ENCODE data around the gene BCCIP.

The BCCIP gene

DNA sequence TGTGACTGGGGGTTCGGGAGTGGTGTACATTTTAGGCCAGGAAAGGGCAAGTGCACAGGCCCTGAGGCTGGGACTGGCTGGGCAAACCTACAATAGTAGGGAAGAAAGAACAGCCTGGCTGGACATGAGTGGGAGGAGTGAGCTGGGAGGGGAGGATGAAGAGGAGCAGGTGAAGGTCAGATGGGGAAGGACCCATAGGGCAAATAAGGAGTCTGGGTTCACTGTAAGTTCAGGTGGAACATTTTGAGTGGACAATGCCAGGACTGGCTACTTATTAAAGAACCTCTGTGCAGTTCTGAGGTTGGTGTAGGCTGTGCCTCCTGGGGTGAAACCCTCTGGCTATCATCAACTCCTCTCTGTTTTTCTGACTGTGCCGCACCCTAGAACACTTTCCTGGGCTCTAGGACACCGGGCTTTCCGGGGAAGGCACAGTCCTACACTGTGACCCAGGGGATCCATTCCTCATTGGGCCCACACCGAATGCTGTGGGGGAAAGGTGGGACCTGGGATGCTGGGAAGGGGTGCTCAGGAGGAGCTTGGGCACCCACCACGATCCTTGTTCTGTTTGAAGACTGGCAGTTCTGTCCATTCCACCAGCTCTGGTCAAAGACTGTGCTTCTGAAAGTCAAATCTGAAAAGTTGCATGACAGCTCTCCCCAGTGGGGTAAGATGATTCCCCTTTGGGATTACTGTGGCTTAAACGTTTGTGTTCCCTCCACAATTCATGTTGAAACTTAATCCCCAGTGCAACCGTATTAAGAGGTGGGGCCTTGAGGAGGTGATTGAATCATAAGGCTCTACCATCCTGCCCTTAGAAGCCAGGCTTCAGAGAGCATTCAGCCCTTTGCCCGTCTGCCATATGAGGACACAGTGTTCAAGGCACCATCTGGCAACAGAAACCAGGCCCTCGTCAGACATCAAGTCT, 43.7 kb upstream of the BCCIP start:
- TF ChIP-seq, protein P1, sequence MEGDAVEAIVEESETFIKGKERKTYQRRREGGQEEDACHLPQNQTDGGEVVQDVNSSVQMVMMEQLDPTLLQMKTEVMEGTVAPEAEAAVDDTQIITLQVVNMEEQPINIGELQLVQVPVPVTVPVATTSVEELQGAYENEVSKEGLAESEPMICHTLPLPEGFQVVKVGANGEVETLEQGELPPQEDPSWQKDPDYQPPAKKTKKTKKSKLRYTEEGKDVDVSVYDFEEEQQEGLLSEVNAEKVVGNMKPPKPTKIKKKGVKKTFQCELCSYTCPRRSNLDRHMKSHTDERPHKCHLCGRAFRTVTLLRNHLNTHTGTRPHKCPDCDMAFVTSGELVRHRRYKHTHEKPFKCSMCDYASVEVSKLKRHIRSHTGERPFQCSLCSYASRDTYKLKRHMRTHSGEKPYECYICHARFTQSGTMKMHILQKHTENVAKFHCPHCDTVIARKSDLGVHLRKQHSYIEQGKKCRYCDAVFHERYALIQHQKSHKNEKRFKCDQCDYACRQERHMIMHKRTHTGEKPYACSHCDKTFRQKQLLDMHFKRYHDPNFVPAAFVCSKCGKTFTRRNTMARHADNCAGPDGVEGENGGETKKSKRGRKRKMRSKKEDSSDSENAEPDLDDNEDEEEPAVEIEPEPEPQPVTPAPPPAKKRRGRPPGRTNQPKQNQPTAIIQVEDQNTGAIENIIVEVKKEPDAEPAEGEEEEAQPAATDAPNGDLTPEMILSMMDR (IDR thresholded peaks at IDR 0.05; ENCODE audit: low read depth, low read length, missing control alignments): no peak
- DNase-seq (ENCODE audit: low read depth): no peak
- H3K4me3 ChIP-seq (ENCODE audit: low read depth, low read length): no peak overlapping the region

DNA sequence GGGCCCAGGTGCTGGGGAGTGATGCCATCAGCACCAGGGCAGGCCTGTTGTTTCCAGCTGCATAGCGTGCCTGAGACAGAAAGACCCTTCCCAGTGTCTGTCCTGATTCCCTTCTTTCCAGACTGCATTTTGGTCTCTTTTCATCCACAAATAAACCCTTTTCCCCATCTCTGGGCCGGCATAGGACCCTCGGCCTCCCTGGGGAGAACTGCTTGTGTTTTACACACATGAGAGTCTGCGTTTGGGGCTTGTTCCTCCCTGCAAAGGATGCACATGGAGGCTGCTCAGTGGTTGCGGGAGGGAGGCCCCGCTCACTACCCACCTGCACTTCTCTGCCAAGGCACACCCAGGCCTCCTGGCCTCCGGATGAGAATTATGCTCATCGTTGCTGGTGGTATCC, 42.0 kb upstream of the BCCIP start:
- TF ChIP-seq, protein P1 (IDR thresholded peaks at IDR 0.05; ENCODE audit: low read depth, low read length, missing control alignments): no peak
- no peak for DNase-seq (ENCODE audit: low read depth)
- H3K4me3 ChIP-seq (ENCODE audit: low read depth, low read length): no peak overlapping the region

DNA sequence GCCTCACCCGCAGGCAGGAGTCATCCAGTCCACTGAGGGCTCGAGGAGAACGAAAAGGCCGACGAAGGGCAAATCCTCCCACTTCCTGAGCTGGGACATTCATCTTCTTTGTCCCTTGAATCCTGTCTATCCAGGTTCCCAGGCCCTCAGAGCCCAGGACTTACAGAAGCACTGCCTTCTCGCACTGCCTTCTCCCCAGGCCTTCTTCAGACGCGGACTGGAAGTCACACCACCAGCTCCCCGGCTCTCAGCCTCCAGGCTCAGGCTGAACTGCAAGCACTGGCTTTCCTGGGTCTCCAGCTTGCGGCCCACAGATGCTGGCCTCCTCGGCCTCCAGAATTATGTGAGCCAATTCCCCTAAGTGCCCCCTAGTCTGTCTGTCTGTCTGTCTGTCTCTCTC, 41.3 kb upstream of the BCCIP start:
- H3K4me3 ChIP-seq (ENCODE audit: low read depth, low read length): no peak overlapping the region
- TF ChIP-seq, protein P1 (IDR thresholded peaks at IDR 0.05; ENCODE audit: low read depth, low read length, missing control alignments): no peak
- DNase-seq (ENCODE audit: low read depth): no peak

DNA sequence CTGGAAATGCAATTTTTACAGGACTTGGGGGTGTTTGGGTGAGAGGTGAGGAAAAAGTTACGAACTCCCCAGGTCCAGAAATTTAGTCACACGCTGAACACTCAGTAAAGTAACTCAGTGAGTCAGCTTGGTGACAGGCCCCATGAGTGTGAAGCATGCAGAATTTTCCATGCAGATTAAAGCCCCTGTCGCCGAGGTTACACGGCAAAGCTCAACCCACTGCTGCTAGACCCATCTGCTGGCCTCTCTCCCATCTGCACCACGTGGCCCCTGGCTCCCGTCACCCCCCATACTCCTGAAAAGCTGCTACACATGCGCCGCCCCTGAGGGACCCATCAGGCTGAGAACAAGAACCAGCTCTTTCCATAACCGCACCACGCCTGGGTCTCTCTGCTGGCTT, 40.7 kb upstream of the BCCIP start:
- no peak for DNase-seq (ENCODE audit: low read depth)
- TF ChIP-seq, protein P1 (IDR thresholded peaks at IDR 0.05; ENCODE audit: low read depth, low read length, missing control alignments): no peak

DNA sequence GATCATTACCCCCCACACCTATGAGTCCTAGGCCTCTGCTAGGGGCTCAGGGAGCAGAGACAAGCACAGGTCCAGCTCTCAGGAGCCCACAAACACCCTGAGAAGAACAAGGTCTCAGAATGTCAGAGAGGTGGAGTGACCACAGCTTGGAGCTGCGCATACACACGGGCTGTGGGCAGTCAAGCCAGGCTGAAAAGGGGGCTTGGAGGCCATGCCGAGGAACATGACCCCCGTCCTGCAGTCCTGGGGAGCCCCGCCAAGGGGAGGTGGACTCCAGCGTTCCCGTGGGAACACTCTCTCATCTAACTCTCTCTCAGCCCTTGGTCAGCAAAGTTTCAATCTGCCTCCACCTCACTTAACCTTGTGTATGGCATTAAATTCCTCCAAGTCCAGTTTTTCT, 39.9 kb upstream of the BCCIP start:
- TF ChIP-seq, protein P1 (IDR thresholded peaks at IDR 0.05; ENCODE audit: low read depth, low read length, missing control alignments): no peak
- no peak for DNase-seq (ENCODE audit: low read depth)

More for the DNA sequence above, 40.7 kb upstream of the BCCIP start:
- H3K4me3 ChIP-seq (ENCODE audit: low read depth, low read length): no peak overlapping the region

DNA sequence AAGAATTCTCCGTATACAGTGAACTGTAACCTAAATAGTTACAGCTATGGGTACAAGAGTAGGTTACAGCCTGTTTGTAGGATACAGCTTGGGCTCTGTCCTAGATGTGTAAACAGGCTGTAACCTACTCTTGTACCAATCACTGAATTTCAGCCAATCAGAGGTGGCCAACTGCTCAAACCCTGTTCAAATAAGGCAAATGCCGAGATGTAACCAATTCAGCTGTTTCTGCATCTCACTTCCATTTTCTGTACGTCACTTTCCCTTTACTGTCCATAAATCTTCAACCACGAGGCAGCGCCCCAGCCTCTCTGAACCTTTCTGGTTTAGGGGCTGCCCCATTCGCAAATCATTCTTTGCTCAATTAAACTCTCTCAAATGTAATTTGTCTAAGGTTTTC, 39.4 kb upstream of the BCCIP start:
- TF ChIP-seq, protein P1 (IDR thresholded peaks at IDR 0.05; ENCODE audit: low read depth, low read length, missing control alignments): peak; percentile 5
- no peak overlapping the region for H3K4me3 ChIP-seq (ENCODE audit: low read depth, low read length)
- peak; percentile 56 for DNase-seq (ENCODE audit: low read depth)

More for the DNA sequence above, 39.9 kb upstream of the BCCIP start:
- H3K4me3 ChIP-seq (ENCODE audit: low read depth, low read length): no peak overlapping the region

DNA sequence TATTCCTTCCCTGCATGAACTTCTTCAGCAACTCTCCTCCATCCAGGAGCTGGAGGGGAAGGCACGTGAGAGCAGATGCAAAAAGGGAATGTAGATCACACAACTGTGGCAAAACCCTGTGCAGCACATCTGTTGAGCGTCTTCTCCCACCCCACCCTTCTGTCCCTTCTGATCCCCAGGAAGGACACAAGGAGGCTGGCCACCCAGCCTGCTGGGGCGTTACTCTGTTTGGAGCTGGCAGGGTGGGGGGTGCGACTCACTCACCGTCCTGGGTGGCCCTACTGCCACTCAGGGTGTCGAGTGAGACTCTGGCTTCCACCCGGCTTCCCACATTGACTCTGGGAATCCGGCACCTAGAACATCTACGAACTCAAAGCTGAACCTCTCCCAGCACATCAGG, 37.6 kb upstream of the BCCIP start:
- no peak for DNase-seq (ENCODE audit: low read depth)
- no peak overlapping the region for H3K4me3 ChIP-seq (ENCODE audit: low read depth, low read length)
- TF ChIP-seq, protein P1 (IDR thresholded peaks at IDR 0.05; ENCODE audit: low read depth, low read length, missing control alignments): no peak

Measured in GM12864 (cell line).